ENCODE data around the gene TCEA3. TPM values are rescaled to one million over a fixed set of nuclear protein-coding genes. Genes with fewer than 3 reads are reported as not detected.
A peak's percentile ranks its signal among the peaks of the same experiment; 100 is the strongest.

The TCEA3 gene
- total RNA-seq, 1 experiment from 2014 or later = not detected

- no peak for DNase-seq (ENCODE audit: low spot score)
Observed at GRCh38 chr1:23446661-23447310, 22.2 kb upstream of the TCEA3 start.

DNA sequence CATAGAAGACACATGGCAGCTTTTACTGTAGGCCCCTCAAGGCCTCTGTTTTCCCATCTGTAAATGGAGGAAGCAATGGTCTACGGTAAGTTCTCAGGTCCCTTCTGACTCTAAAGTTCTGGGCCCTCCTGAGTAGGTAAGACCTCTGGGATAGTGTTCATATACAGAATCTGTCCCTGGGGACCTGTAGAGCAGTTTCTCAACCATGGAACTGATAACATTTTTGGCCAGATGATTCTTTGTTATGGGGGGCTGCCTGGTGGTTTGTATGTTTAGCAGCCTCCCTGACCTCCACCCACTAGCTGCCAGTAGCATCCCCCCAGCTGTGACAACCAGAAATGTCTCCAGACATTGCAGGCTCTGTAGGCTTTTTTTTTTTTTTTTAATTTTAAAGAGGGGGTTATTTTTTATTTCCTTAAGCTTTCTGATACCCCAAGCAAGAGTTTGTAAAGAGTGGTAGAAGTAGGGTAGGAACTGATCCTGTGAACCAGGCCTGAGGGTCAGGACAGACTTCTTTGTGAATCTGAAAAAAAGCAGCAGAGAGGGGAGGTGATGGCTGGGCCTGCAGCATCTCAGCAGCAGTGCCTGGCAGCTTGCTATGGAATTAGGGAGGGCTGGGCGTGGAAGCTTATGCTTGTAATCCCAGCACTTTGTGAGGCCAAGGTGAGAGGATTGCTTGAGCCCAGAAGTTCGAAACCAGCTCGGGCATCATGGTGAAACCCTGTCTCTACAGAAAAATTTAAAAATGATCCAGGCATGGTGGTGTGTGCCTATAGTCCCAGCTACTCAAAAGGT is 20.2 kb upstream of the TCEA3 start:
- no peak for DNase-seq (ENCODE audit: low spot score)

- DNase-seq (ENCODE audit: low spot score) = no peak
Observed at GRCh38 chr1:23444104-23444533, 19.6 kb upstream of the TCEA3 start.

GRCh38 chr1:23442751-23443150 is 18.2 kb upstream of the TCEA3 start:
- no peak for DNase-seq (ENCODE audit: low spot score)

DNA sequence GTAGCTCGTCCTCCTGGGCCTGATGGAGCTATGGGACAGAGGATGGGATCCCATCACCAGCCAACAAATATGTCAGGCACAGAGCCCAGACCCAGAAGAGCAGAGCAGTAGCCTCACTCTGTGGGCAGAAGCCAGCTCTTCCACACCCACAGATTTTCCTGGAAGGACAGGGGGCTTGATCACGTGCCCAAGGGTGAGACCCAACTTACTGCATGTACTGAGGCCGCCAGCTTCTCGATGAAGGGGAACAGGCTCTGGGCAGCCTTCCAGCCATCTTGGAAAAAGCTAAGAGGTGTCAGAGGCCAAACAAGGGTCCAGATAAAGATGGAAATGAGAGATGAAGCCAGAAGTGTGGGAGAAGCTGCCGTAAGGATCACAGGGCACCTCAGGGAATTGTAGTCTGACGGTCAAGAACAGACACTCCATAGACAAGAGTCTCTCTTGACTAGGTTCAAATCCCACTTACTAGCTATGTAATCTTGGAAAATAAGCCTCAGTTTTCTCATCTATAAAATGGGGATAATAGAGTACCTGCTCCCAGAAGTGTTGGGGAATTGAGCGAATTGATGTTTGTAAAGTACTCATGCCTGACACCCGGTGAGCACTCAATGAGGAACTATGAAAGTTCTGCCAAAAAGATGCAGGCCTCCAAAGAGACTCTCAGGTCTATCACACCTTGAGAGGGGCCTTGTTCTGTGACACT is 17.0 kb upstream of the TCEA3 start:
- DNase-seq (ENCODE audit: low spot score) = no peak

GRCh38 chr1:23438545-23438944 is 14.0 kb upstream of the TCEA3 start:
- DNase-seq (ENCODE audit: low spot score) = no peak

GRCh38 chr1:23437355-23437664 is 12.8 kb upstream of the TCEA3 start:
- DNase-seq (ENCODE audit: low spot score) = no peak

GRCh38 chr1:23436520-23437354 is 12.2 kb upstream of the TCEA3 start:
- DNase-seq (ENCODE audit: low spot score) = no peak

- no peak for DNase-seq (ENCODE audit: low spot score)
Observed at GRCh38 chr1:23434260-23434775, 9.8 kb upstream of the TCEA3 start.

- no peak for DNase-seq (ENCODE audit: low spot score)
Observed at GRCh38 chr1:23433122-23433521, 8.6 kb upstream of the TCEA3 start.

- no peak for DNase-seq (ENCODE audit: low spot score)
Observed at GRCh38 chr1:23431431-23431830, 6.9 kb upstream of the TCEA3 start.

- DNase-seq (ENCODE audit: low spot score) = no peak
Observed at GRCh38 chr1:23430803-23431202, 6.3 kb upstream of the TCEA3 start.

GRCh38 chr1:23428136-23428905 is 3.8 kb upstream of the TCEA3 start:
- DNase-seq (ENCODE audit: low spot score) = no peak

GRCh38 chr1:23427550-23427949 is 3.0 kb upstream of the TCEA3 start:
- DNase-seq (ENCODE audit: low spot score) = no peak

DNA sequence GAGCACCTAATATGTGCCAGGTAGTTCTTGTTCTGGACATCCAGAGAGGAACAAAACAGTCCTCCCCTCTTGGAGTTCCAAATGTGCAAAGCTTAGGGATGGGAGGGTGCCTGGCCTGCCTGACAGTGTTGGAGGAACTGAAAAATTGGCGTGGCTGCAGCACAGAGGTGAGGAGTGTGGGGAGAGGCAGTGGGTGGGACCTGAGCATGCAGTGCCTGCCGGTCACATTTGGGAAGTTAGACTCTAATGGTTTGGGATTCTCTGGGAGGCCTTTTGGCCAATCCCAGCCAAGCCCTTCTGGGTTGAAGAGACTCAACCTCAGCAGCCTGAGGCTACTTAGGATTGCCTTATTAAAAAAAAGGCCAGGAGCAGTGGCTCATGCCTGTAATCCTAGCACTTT is 2.3 kb upstream of the TCEA3 start:
- no peak for DNase-seq (ENCODE audit: low spot score)

- no peak for DNase-seq (ENCODE audit: low spot score)
Observed at GRCh38 chr1:23425193-23425494, 596 bp upstream of the TCEA3 start.

- no peak for DNase-seq (ENCODE audit: low spot score)
Observed at GRCh38 chr1:23423415-23424292, 894 bp downstream of the TCEA3 start.

DNA sequence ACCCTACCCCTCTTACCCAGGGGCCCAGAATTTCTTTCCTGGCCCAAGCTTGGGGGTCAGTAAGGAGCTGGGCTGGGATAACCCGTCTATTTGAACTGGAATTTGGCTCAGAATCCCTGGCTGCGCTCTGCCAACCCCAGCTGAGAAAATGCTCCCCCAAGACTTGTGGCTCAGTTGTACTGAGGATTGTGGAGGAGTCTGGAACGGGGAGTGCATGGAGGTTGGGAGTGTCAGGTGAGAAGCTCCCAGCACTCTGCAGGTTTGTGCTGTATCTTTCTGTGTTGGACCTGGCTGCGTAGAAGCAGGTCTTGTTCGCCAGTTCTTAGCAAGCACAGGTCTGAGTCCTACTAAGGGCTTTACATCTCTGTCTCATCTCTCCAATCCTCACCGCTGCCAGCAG is 1.6 kb downstream of the TCEA3 start:
- DNase-seq (ENCODE audit: low spot score) = no peak

GRCh38 chr1:23422241-23422877 is 2.2 kb downstream of the TCEA3 start:
- DNase-seq (ENCODE audit: low spot score) = peak; percentile 6

GRCh38 chr1:23421753-23422240 is 2.8 kb downstream of the TCEA3 start:
- no peak for DNase-seq (ENCODE audit: low spot score)
